A673 (cell line): ENCODE data around the gene F3. TPM values are rescaled to one million over a fixed set of nuclear protein-coding genes. Genes with fewer than 3 reads are reported as not detected.
A peak's percentile ranks its signal among the peaks of the same experiment; 100 is the strongest.

Experiments used
- Bru-seq: library from RNA; stranded (reverse); fragments of 400-500 nt; gene quantifications from one replicate; lab custom pipeline; 2021; lab: Mats Ljungman, UMichigan
- BruChase-seq, 2 experiments: library from RNA; stranded (reverse); fragments of 400-500 nt; gene quantifications; one replicate each; lab custom pipeline; 2021; lab: Mats Ljungman, UMichigan
- BruUV-seq: library from RNA; stranded (reverse); fragments of 400-500 nt; replicated peaks from 2 replicates; lab custom pipeline; 2021; lab: Mats Ljungman, UMichigan
- CTCF ChIA-PET: fragments of 300-600 bp; sonication (Branson Sonifier 250); formaldehyde crosslinking; loops from one replicate; lab custom pipeline; 2022; ENCODE audit warnings: antibody characterized with exemption; lab: Charles Lee
- POLR2A ChIA-PET: fragments of 300-600 bp; sonication (Branson Sonifier 250); formaldehyde crosslinking; loops from one replicate; lab custom pipeline; 2022; ENCODE audit warnings: antibody characterized with exemption; ENCODE audit not compliant: low non-redundant PET; lab: Charles Lee
- DNase-seq: peaks from one replicate; pipeline ENCODE4 v3.0.0-alpha.2; 2015; ENCODE audit warnings: low spot score
- H3K27ac ChIP-seq: fragments of 200-600 bp; sonication (generic); 2 replicates; pipeline ENCODE4 v1.5.1; 2016; ENCODE audit warnings: mixed run types, low read depth, mild to moderate bottlenecking, mixed read lengths, antibody characterized with exemption, low read length; ENCODE audit not compliant: poor library complexity, severe bottlenecking
- H3K27me3 ChIP-seq: fragments of 200-600 bp; sonication (generic); replicated peaks from 2 replicates; pipeline ENCODE4 v1.6.1; 2017; ENCODE audit warnings: mixed run types, low read depth, mild to moderate bottlenecking, mixed read lengths, antibody characterized with exemption, low read length; ENCODE audit not compliant: insufficient read depth, poor library complexity
- H3K36me3 ChIP-seq: fragments of 200-600 bp; sonication (generic); 2 replicates; pipeline ENCODE4 v1.6.1; 2016; ENCODE audit warnings: mixed run types, mild to moderate bottlenecking, mixed read lengths, antibody characterized with exemption, low read length; ENCODE audit not compliant: insufficient read depth, poor library complexity, severe bottlenecking
- H3K4me1 ChIP-seq: fragments of 200-600 bp; sonication (generic); 2 replicates; pipeline ENCODE4 v1.6.1; 2017; ENCODE audit warnings: mixed run types, mild to moderate bottlenecking, mixed read lengths, antibody characterized with exemption, low read length; ENCODE audit not compliant: insufficient read depth, poor library complexity, severe bottlenecking
- H3K4me3 ChIP-seq: fragments of 200-600 bp; sonication (generic); 2 replicates; pipeline ENCODE4 v1.5.1; 2016; ENCODE audit warnings: low read depth, mixed run types, mild to moderate bottlenecking, mixed read lengths, low read length; ENCODE audit not compliant: poor library complexity, severe bottlenecking
- H3K9me3 ChIP-seq: fragments of 200-600 bp; sonication (generic); 2 replicates; pipeline ENCODE4 v1.6.1; 2016; ENCODE audit warnings: mixed run types, low read depth, mild to moderate bottlenecking, mixed read lengths, antibody characterized with exemption, low read length; ENCODE audit not compliant: poor library complexity, severe bottlenecking
- CTCF ChIP-seq: fragments of 300-800, 200-600 bp; sonication (generic); conservative IDR thresholded peaks from 2 replicates; pipeline ENCODE4 v1.5.1; 2017; ENCODE audit warnings: low read depth, mild to moderate bottlenecking, antibody characterized with exemption, low read length, moderate library complexity, mixed read lengths
- EZH2 ChIP-seq: fragments of 200-600 bp; sonication (generic); IDR thresholded peaks from 2 replicates; pipeline ENCODE4 v1.6.1; 2017; ENCODE audit warnings: borderline replicate concordance, low read depth, mild to moderate bottlenecking, mixed read lengths, antibody characterized with exemption, low read length; ENCODE audit not compliant: poor library complexity, severe bottlenecking
- intact Hi-C: fragments of 100-400 bp; cut with micrococcal nuclease; formaldehyde crosslinking; loops from one replicate; pipeline ENCODE4 v1.10.0; 2022; ENCODE audit not compliant: unreplicated experiment
- long read RNA-seq: library from polyadenylated mRNA; stranded (forward); transcript quantifications from one replicate; pipeline ENCODE4 v2.0.0, GENCODE V29; 2022
- total RNA-seq: library from RNA; stranded (reverse); gene quantifications from 2 replicates; pipeline ENCODE4 v1.2.3, GENCODE V29; 2021

F3 gene
- total RNA-seq (5.6 and 6.5 TPM in 2 replicates), Bru-seq, nascent RNA (percentile 60 among the genes with signal in this experiment), BruChase-seq, experiment 1, labeled RNA remaining after a 2-hour chase (percentile 55 among the genes with signal in this experiment), BruChase-seq, experiment 2, labeled RNA remaining after a 6-hour chase (percentile 50 among the genes with signal in this experiment)
- long read RNA-seq, partial matches to known transcripts = 1 of 5 reads
- long read RNA-seq, other reads (novel, unspliced or antisense) = 0 of 5 reads

- Histone ChIP-seq H3K27me3 (no peaks in the 10 kb centered on the region), H3K4me3 (peak within 1 kb of the TSS; percentile 74), H3K27ac (peak within 1 kb of the TSS; percentile 72), H3K9me3 (no peaks in the 10 kb centered on the region), H3K4me1 (peaks cover 4% of the 10 kb centered on the region), H3K36me3 (no peaks in the 10 kb centered on the region)
- BruUV-seq = no TSS peak
- DNase-seq = peak; percentile 89
- POLR2A ChIA-PET = no interaction called here
- CTCF ChIA-PET = interaction anchor here (0.6 to 1.1 kb wide), 4 partner anchors 13 to 287 kb away, joined by 3 to 4 read pairs (median 4); no protein-coding TSS in a partner anchor
- intact Hi-C loops = no loop called here
- TF ChIP-seq CTCF (peak; percentile 34; the same call in 1 of the 2 replicates), EZH2 (no peak)
These were observed at the start of gene F3 for GRCh38 chr1:94541246-94542087. Gene F3 (minus strand): TSS chr1:94541759. CDS start chr1:94541636, 123 bp downstream.

DNA sequence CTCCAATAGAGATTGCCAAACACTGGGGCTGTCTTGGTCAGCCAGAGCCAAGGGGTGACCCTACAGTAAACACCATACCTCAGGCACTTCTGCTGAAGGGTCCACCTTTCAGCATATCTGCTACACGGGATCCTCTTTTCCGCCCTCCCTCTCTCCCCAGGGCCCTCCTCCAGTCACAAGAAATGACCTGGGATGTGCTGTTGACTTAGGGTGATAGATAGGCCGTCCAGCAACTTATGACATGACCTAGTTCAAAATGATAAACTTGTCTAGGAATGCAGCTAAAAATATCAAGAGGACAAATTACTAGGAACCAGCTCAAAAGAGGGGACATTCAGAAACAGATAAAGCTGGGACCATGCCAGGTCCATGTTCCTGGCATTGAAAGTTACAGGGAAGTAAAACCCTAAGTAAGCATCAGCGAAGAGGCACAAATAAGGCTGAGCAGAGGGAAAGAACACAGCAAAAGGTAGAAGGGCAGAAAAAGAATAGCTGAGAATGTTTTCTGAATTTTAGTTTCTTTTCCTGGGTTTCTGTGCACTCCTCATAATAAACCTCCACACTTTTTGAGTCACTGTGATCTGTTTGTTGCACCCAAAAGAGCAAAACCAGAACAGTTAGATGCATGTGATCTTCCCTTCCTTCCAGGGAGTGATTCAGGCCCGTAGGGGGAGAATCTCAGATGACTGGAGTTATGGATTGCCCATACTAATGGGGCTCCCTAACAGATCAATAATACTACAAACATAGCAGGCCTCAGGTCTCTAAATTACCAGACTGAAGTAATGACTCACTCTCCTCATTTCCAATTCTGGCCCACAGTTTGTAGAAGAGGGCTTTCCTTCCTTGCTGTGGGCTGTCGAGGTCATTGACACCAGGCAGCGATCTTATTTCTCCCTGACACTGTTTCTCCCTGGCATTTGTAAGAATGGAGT lies 48.9 kb upstream of the F3 start:
- Histone ChIP-seq H3K27ac (no peak overlapping the region), H3K36me3 (no peaks in the 10 kb centered on the region), H3K9me3 (no peaks in the 10 kb centered on the region), H3K27me3 (no peaks in the 10 kb centered on the region), H3K4me1 (no peaks in the 10 kb centered on the region), H3K4me3 (no peak overlapping the region)
- ChIA-PET CTCF (no interaction called here), POLR2A (no interaction called here)
- DNase-seq = no peak
- no TSS peak for BruUV-seq
- TF ChIP-seq CTCF = no peak
- TF ChIP-seq EZH2 = no peak
- intact Hi-C loops = no loop called here

- POLR2A ChIA-PET = no interaction called here
- CTCF ChIA-PET = no interaction called here
- Histone ChIP-seq H3K27ac (no peak overlapping the region), H3K9me3 (no peaks in the 10 kb centered on the region), H3K27me3 (no peaks in the 10 kb centered on the region), H3K4me1 (no peaks in the 10 kb centered on the region), H3K36me3 (no peaks in the 10 kb centered on the region), H3K4me3 (no peak overlapping the region)
- no peak for DNase-seq
- TF ChIP-seq EZH2 = no peak
- no peak for TF ChIP-seq CTCF
- intact Hi-C loops = no loop called here
- BruUV-seq = no TSS peak
These were observed 48.2 kb upstream of the F3 start for GRCh38 chr1:94589728-94590127.
